GM12878 (cell line): ENCODE data around the gene BAZ2B. TPM values are rescaled to one million over a fixed set of nuclear protein-coding genes. Genes with fewer than 3 reads are reported as not detected.

Experiments used
- ATAC-seq: fragments of 200-7000 bp; cut with Tn5 transposase; 3 replicates; pipeline ENCODE4 v1.9.1; 2020; ENCODE audit warnings: mild to moderate bottlenecking, moderate library complexity
- BruUV-seq: library from RNA; stranded (reverse); fragments of 400-500 nt; replicated peaks from 2 replicates; lab custom pipeline; 2021; lab: Mats Ljungman, UMichigan
- CTCF ChIA-PET: fragments of 300-600 bp; sonication (Branson Sonifier 250); formaldehyde crosslinking; extraction: SDS; loops from one replicate; lab custom pipeline; 2021; ENCODE audit warnings: inconsistent platforms; lab: Yijun Ruan, JAX
- POLR2A ChIA-PET: fragments of 350-600 bp; formaldehyde crosslinking; extraction: SDS; loops from one replicate; lab custom pipeline; 2021; ENCODE audit warnings: inconsistent platforms; lab: Charles Lee
- RAD21 ChIA-PET: fragments of 300-600 bp; sonication (Branson Sonifier 250); formaldehyde crosslinking; loops from one replicate; lab custom pipeline; 2023; ENCODE audit warnings: antibody characterized with exemption; ENCODE audit not compliant: unreplicated experiment; lab: Charles Lee
- SMC1A ChIA-PET: fragments of 300-600 bp; sonication (Branson Sonifier 250); formaldehyde crosslinking; loops from one replicate; lab custom pipeline; 2023; ENCODE audit not compliant: unreplicated experiment, uncharacterized antibody; lab: Charles Lee
- DNase-seq: peaks from one replicate; pipeline ENCODE4 v3.0.0-alpha.2; 2011; ENCODE audit warnings: low read depth, low spot score
- FAIRE-seq: peaks from 3 replicates; lab custom pipeline; 2011; peaks lifted over from hg19 to GRCh38; lab: Jason Lieb, UNC
- H2AFZ ChIP-seq: 2 replicates; pipeline ENCODE4 v1.6.0; 2011; ENCODE audit warnings: low read depth, low read length, control low read depth; ENCODE audit not compliant: control insufficient read depth
- H3K27ac ChIP-seq: 2 replicates; pipeline ENCODE4 v1.5.1; 2011; ENCODE audit warnings: control low read depth; ENCODE audit not compliant: control insufficient read depth, insufficient read depth
- H3K27me3 ChIP-seq, 2 experiments: replicated peaks in 1 of 2; 2 replicates each; pipeline versions ENCODE4 v1.6.0 to v1.6.1; 2011; ENCODE audit warnings: low read length in 1 of 2; ENCODE audit not compliant: control insufficient read depth in 2 of 2, insufficient read depth in 2 of 2
- H3K36me3 ChIP-seq, 2 experiments: 2 replicates each; pipeline ENCODE4 v1.5.1; 2011; ENCODE audit warnings: low read length in 1 of 2; ENCODE audit not compliant: control insufficient read depth in 2 of 2, insufficient read depth in 2 of 2
- H3K4me1 ChIP-seq: 2 replicates; pipeline ENCODE4 v1.6.1; 2011; ENCODE audit warnings: mild to moderate bottlenecking, low read length, moderate library complexity, mixed read lengths; ENCODE audit not compliant: control insufficient read depth, insufficient read depth
- H3K4me2 ChIP-seq: 2 replicates; pipeline ENCODE4 v1.6.0; 2011; ENCODE audit warnings: control low read depth; ENCODE audit not compliant: control insufficient read depth, insufficient read depth
- H3K4me3 ChIP-seq: fragments of 200-600 bp; sonication (generic); 2 replicates; pipeline ENCODE4 v1.5.1; 2016
- H3K79me2 ChIP-seq: 2 replicates; pipeline ENCODE4 v1.6.0; 2011; ENCODE audit warnings: low read length; ENCODE audit not compliant: control insufficient read depth, insufficient read depth
- H3K9ac ChIP-seq: 2 replicates; pipeline ENCODE4 v1.8.0; 2011; ENCODE audit warnings: low read length, control low read depth, mixed read lengths; ENCODE audit not compliant: control insufficient read depth, insufficient read depth
- H3K9me3 ChIP-seq: replicated peaks from 3 replicates; pipeline ENCODE4 v1.5.1; 2011; ENCODE audit warnings: mild to moderate bottlenecking, low read length; ENCODE audit not compliant: control insufficient read depth, insufficient read depth
- H4K20me1 ChIP-seq: 2 replicates; pipeline ENCODE4 v1.6.0; 2011; ENCODE audit not compliant: control insufficient read depth, insufficient read depth
- CREB1 ChIP-seq: IDR thresholded peaks from 2 replicates; pipeline ENCODE4 v1.6.1; 2012; ENCODE audit warnings: low read depth, mild to moderate bottlenecking, inconsistent platforms
- HDGF ChIP-seq: fragments of 450-650 bp; IDR thresholded peaks from 2 replicates; pipeline ENCODE4 v1.6.1; 2016; ENCODE audit warnings: antibody characterized with exemption
- KDM1A ChIP-seq: fragments of 200-600 bp; sonication (generic); IDR thresholded peaks from 2 replicates; pipeline ENCODE4 v1.6.1; 2016; ENCODE audit warnings: borderline replicate concordance
- MTA2 ChIP-seq: fragments of 450-650 bp; IDR thresholded peaks from 2 replicates; pipeline ENCODE4 v1.6.1; 2016; ENCODE audit warnings: low read depth, mild to moderate bottlenecking, moderate library complexity
- NFYA ChIP-seq: IDR thresholded peaks from 2 replicates; pipeline ENCODE4 v1.6.1; 2011; ENCODE audit warnings: low read depth, mild to moderate bottlenecking, low read length, improper control_type of control experiment, borderline replicate concordance
- NFYB ChIP-seq: IDR thresholded peaks from 2 replicates; pipeline ENCODE4 v1.6.1; 2011; ENCODE audit warnings: low read depth, mild to moderate bottlenecking, low read length, improper control_type of control experiment, moderate library complexity; ENCODE audit not compliant: insufficient read depth
- SIX5 ChIP-seq: IDR thresholded peaks from 2 replicates; pipeline ENCODE4 v1.6.1; 2011; ENCODE audit warnings: mild to moderate bottlenecking, low read depth, low read length, moderate library complexity; ENCODE audit not compliant: severe bottlenecking
- SMARCA5 ChIP-seq: fragments of 450-650 bp; IDR thresholded peaks from 2 replicates; pipeline ENCODE4 v1.6.1; 2017; ENCODE audit warnings: mild to moderate bottlenecking
- SREBF2 ChIP-seq: IDR thresholded peaks from 2 replicates; pipeline ENCODE4 v1.6.1; 2012; ENCODE audit warnings: mild to moderate bottlenecking, low read length
- TBL1XR1 ChIP-seq: IDR thresholded peaks from 2 replicates; pipeline ENCODE4 v1.6.1; 2012; ENCODE audit warnings: low read depth, low read length, improper control_type of control experiment
- WRNIP1 ChIP-seq: IDR thresholded peaks from 2 replicates; pipeline ENCODE4 v1.6.1; 2011; ENCODE audit warnings: low read depth, low read length, improper control_type of control experiment, borderline replicate concordance
- ZZZ3 ChIP-seq: IDR thresholded peaks from 2 replicates; pipeline ENCODE4 v1.6.1; 2011; ENCODE audit warnings: low read depth; ENCODE audit not compliant: control insufficient read depth, insufficient read length
- in situ Hi-C: fragments of 300-500 bp; cut with MboI; formaldehyde crosslinking; loops from 9 replicates; pipeline ENCODE4 v1.14.3; 2018; ENCODE audit warnings: mixed read lengths
- intact Hi-C: fragments of 100-400 bp; cut with micrococcal nuclease; formaldehyde crosslinking; loops from one replicate; pipeline ENCODE4 v1.14.2; 2022; ENCODE audit not compliant: unreplicated experiment
- polyA plus RNA-seq, 11 experiments: library from polyadenylated mRNA; depleted of rRNA in 4 of 11; unstranded in 6 of 11; stranded (reverse) in 5 of 11; fragments of >200 nt; fragmentation: Nextera tagmentation in 4 of 11; fragmentation: Illumina TruSeq in 1 of 11; extraction: Ambion mirVana in 4 of 11; extraction: Trizol in 1 of 11; gene quantifications; 1 replicate in 1 of 11; 2 replicates in 10 of 11; pipeline versions ENCODE4 v1.2.1 to v1.2.3, GENCODE V29; 2011 to 2016; ENCODE audit warnings: inconsistent platforms in 2 of 11, missing spikeins in 2 of 11, low read depth in 1 of 11
- total RNA-seq, 4 experiments: library from RNA; depleted of rRNA in 3 of 4; stranded (reverse); fragments of >200 nt in 3 of 4; fragmentation: Illumina TruSeq in 1 of 4; extraction: Trizol in 1 of 4; gene quantifications; 2 replicates each; pipeline versions ENCODE4 v1.2.1 to v1.2.3, GENCODE V29; 2013 to 2021
- TF ChIP-seq, protein P1 (sequence below): fragments of 450-650 bp; formaldehyde crosslinking; IDR thresholded peaks from 2 replicates; pipeline ENCODE4 v1.4.0; 2020; ENCODE audit warnings: mild to moderate bottlenecking, moderate library complexity
- TF ChIP-seq, protein P2 (sequence below): fragments of 450-650 bp; formaldehyde crosslinking; IDR thresholded peaks from 2 replicates; pipeline ENCODE4 v1.4.0; 2022; ENCODE audit warnings: mild to moderate bottlenecking, moderate library complexity
- TF ChIP-seq, protein P3 (sequence below): fragments of 450-650 bp; IDR thresholded peaks from 2 replicates; pipeline ENCODE4 v1.6.1; 2014; ENCODE audit warnings: mild to moderate bottlenecking

Gene BAZ2B
- total and polyA plus RNA-seq, 10 of the 15 experiments (the other 5 are each of a cell fraction or from before 2014, with no cell fraction given), result 8.8 to 49.7 (median 24.7) TPM

DNA sequence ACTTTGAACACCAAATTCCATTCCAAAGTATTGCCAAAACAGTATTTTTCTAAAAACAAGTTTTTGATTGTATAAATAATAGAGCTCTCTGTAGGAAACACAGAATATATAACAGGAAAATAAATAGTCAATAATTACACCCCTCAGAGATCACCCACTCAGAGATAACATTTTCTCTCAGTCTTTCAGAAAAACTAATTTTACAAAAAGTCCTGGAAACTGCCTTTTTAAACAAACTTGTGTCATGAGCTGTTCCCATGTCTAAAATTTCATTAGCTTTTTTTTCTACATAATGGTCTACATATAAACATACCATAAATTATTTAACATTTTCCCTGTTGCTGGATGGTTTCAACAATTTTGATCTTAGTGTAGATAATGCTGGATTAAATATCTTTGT, 328.6 kb downstream of the BAZ2B start:
- Histone ChIP-seq H3K36me3 (no peaks in the 10 kb centered on the region), H3K9ac (no peak overlapping the region), H3K4me1 (peaks cover 9% of the 10 kb centered on the region), H3K79me2 (peaks cover 7% of the 10 kb centered on the region), H3K27me3 (no peaks in the 10 kb centered on the region), H3K27ac (no peak overlapping the region), H3K9me3 (peaks cover 2% of the 10 kb centered on the region; the same call in 2 of the 3 replicates), H3K4me3 (no peak overlapping the region), H4K20me1 (no peaks in the 10 kb centered on the region), H2AFZ (no peak overlapping the region), H3K4me2 (no peak overlapping the region)
- in situ Hi-C loops (no loop called here), intact Hi-C loops (loop anchor here (2.0 kb wide), 1 partner anchor 425 kb away; the partner anchor contains the start of gene MARCHF7)
- BruUV-seq, result no TSS peak
- ATAC-seq (no peak), FAIRE-seq (no peak), DNase-seq (no peak)
- RAD21 ChIA-PET, result interaction anchor here (1.2 to 1.7 kb wide), 3 partner anchors 38 to 424 kb away, joined by 3 to 8 read pairs (median 3); partner anchors contain the start of gene MARCHF7
- POLR2A ChIA-PET, result interaction anchor here (1.0 to 1.2 kb wide), 3 partner anchors 8 to 38 kb away, joined by 3 to 9 read pairs (median 4); no protein-coding TSS in a partner anchor
- CTCF ChIA-PET, result interaction anchor here (0.6 to 1.3 kb wide), 6 partner anchors 8 to 447 kb away, joined by 3 to 4 read pairs (median 3); partner anchors contain the start of gene MARCHF7
- TF ChIP-seq SMARCA5 (no peak), NFYB (no peak), NFYA (no peak), HDGF (no peak), ZZZ3 (no peak), SREBF2 (no peak), WRNIP1 (no peak), CREB1 (no peak), SIX5 (no peak), MTA2 (no peak), TBL1XR1 (no peak), KDM1A (no peak)
- TF ChIP-seq, protein P1, sequence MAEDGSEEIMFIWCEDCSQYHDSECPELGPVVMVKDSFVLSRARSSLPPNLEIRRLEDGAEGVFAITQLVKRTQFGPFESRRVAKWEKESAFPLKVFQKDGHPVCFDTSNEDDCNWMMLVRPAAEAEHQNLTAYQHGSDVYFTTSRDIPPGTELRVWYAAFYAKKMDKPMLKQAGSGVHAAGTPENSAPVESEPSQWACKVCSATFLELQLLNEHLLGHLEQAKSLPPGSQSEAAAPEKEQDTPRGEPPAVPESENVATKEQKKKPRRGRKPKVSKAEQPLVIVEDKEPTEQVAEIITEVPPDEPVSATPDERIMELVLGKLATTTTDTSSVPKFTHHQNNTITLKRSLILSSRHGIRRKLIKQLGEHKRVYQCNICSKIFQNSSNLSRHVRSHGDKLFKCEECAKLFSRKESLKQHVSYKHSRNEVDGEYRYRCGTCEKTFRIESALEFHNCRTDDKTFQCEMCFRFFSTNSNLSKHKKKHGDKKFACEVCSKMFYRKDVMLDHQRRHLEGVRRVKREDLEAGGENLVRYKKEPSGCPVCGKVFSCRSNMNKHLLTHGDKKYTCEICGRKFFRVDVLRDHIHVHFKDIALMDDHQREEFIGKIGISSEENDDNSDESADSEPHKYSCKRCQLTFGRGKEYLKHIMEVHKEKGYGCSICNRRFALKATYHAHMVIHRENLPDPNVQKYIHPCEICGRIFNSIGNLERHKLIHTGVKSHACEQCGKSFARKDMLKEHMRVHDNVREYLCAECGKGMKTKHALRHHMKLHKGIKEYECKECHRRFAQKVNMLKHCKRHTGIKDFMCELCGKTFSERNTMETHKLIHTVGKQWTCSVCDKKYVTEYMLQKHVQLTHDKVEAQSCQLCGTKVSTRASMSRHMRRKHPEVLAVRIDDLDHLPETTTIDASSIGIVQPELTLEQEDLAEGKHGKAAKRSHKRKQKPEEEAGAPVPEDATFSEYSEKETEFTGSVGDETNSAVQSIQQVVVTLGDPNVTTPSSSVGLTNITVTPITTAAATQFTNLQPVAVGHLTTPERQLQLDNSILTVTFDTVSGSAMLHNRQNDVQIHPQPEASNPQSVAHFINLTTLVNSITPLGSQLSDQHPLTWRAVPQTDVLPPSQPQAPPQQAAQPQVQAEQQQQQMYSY (CRISPR knock-in tag), result no peak
- TF ChIP-seq, protein P2, sequence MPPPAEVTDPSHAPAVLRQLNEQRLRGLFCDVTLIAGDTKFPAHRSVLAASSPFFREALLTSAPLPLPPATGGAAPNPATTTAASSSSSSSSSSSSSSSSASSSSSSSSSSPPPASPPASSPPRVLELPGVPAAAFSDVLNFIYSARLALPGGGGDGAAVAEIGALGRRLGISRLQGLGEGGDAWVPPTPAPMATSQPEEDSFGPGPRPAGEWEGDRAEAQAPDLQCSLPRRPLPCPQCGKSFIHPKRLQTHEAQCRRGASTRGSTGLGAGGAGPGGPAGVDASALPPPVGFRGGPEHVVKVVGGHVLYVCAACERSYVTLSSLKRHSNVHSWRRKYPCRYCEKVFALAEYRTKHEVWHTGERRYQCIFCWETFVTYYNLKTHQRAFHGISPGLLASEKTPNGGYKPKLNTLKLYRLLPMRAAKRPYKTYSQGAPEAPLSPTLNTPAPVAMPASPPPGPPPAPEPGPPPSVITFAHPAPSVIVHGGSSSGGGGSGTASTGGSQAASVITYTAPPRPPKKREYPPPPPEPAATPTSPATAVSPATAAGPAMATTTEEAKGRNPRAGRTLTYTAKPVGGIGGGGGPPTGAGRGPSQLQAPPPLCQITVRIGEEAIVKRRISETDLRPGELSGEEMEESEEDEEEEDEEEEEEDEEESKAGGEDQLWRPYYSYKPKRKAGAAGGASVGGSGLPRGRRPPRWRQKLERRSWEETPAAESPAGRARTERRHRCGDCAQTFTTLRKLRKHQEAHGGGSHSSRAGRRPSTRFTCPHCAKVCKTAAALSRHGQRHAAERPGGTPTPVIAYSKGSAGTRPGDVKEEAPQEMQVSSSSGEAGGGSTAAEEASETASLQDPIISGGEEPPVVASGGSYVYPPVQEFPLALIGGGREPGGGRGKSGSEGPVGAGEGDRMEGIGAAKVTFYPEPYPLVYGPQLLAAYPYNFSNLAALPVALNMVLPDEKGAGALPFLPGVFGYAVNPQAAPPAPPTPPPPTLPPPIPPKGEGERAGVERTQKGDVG, result no peak
- TF ChIP-seq, protein P3, sequence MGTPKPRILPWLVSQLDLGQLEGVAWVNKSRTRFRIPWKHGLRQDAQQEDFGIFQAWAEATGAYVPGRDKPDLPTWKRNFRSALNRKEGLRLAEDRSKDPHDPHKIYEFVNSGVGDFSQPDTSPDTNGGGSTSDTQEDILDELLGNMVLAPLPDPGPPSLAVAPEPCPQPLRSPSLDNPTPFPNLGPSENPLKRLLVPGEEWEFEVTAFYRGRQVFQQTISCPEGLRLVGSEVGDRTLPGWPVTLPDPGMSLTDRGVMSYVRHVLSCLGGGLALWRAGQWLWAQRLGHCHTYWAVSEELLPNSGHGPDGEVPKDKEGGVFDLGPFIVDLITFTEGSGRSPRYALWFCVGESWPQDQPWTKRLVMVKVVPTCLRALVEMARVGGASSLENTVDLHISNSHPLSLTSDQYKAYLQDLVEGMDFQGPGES, result no peak
- SMC1A ChIA-PET, result interaction anchor here (0.9 to 2.3 kb wide), 7 partner anchors 9 to 430 kb away, joined by 3 to 7 read pairs (median 3); no protein-coding TSS in a partner anchor
